PFSK-1 (cell line): ENCODE data around the gene VAPA.

Experiments
- FOXP2 ChIP-seq: optimal IDR thresholded peaks from 2 replicates; pipeline ENCODE3; 2011; ENCODE audit warnings: borderline replicate concordance, control low read depth, inconsistent platforms; ENCODE audit not compliant: insufficient read depth; ENCODE audit errors: extremely low read length, extremely low read depth
- POLR2AphosphoS5 ChIP-seq: IDR thresholded peaks from 2 replicates; pipeline ENCODE4 v1.6.1; 2012; ENCODE audit warnings: low read depth, mild to moderate bottlenecking, control low read depth, low read length, moderate library complexity
- REST ChIP-seq, 2 experiments: IDR thresholded peaks; 2 replicates each; pipeline versions ENCODE4 v1.6.1 to v1.8.0; 2011 to 2012; ENCODE audit warnings: low read depth in 2 of 2, low read length in 2 of 2, control low read depth in 1 of 2, inconsistent platforms in 1 of 2, mild to moderate bottlenecking in 1 of 2, moderate library complexity in 1 of 2; ENCODE audit not compliant: insufficient read depth in 1 of 2
- SIN3A ChIP-seq: IDR thresholded peaks from 2 replicates; pipeline ENCODE4 v1.6.1; 2012; ENCODE audit warnings: mild to moderate bottlenecking, low read length, moderate library complexity, borderline replicate concordance; ENCODE audit not compliant: insufficient read depth
- TAF1 ChIP-seq: IDR thresholded peaks from 2 replicates; pipeline ENCODE4 v1.6.1; 2012; ENCODE audit warnings: low read length, control low read depth, borderline replicate concordance; ENCODE audit not compliant: insufficient read depth

VAPA gene

GRCh38 chr18:9946831-9947230, 33.0 kb downstream of the VAPA start:
- TF ChIP-seq FOXP2 (no peak), TAF1 (no peak), REST (IDR thresholded peaks at IDR 0.05; ENCODE audit: insufficient read depth in 1 of 2, low read depth in 2 of 2, low read length in 2 of 2) (no peak), SIN3A (no peak), POLR2AphosphoS5 (no peak)

- TF ChIP-seq POLR2AphosphoS5 = no peak
These were observed 33.4 kb downstream of the VAPA start for GRCh38 chr18:9947248-9947647.

DNA sequence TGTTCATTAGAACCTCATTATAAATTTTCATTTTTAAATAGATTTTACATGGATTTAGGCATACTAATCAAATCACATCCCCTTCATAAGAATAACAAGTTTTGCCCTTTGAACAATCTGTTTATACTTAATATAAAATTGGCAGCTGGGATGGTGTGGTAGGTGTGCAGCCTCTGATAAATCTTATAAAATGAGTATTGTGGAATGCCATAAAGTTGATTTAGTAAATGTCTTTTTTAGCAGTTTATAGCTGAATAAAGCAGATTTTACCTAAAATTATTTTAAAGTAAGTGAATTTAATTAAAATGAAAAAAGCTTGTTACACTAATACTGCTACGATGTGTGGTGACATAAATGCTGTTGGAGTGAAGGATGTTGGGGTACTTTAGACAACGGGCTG, 35.5 kb downstream of the VAPA start:
- TF ChIP-seq FOXP2 (no peak), SIN3A (no peak), REST (IDR thresholded peaks at IDR 0.05; ENCODE audit: insufficient read depth in 1 of 2, low read depth in 2 of 2, low read length in 2 of 2) (no peak), POLR2AphosphoS5 (no peak), TAF1 (no peak)

GRCh38 chr18:9949861-9950260, 36.0 kb downstream of the VAPA start:
- no peak for TF ChIP-seq TAF1
- no peak for TF ChIP-seq POLR2AphosphoS5
- TF ChIP-seq SIN3A = no peak
- no peak for TF ChIP-seq REST (IDR thresholded peaks at IDR 0.05; ENCODE audit: insufficient read depth in 1 of 2, low read depth in 2 of 2, low read length in 2 of 2)
- no peak for TF ChIP-seq FOXP2

DNA sequence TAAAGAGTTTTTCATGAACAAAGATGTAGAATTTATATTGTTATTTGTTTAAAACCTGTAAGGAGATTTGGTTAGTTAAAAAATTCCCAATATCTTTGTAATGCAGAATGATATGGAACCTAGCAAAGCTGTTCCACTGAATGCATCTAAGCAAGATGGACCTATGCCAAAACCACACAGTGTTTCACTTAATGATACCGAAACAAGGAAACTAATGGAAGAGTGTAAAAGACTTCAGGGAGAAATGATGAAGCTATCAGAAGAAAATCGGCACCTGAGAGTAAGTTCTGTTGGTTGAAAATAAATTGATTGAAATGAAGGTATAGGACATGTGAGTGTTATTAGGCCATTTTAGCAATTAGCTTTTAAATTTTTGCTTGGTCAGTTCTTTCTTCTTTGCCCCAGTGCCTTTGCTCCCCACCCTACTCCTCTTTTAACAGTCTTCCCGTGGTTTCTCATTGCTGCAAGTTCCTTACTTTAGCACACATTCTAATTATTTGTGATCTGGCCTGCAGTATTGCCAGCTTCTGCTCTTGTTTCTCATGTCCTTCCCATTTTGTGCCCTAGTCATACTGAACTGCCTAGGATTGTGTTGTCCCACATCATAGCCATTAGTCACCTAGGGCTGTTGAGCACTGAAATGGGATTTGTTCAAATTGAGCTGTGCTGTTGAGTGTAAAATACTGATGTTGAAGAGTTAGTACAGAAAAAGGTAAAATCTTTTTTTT, 36.6 kb downstream of the VAPA start:
- TF ChIP-seq SIN3A (no peak), FOXP2 (no peak), TAF1 (no peak), POLR2AphosphoS5 (no peak), REST (IDR thresholded peaks at IDR 0.05; ENCODE audit: insufficient read depth in 1 of 2, low read depth in 2 of 2, low read length in 2 of 2) (no peak)
